ENCODE data around the gene MAP4K5. TPM values are rescaled to one million over a fixed set of nuclear protein-coding genes. Genes with fewer than 3 reads are reported as not detected.

Gene MAP4K5
- polyA plus RNA-seq, 3 donors, result 5.0 to 9.1 (median 7.7) TPM

GRCh38 chr14:50375760-50376159 is 156.6 kb downstream of the MAP4K5 start:
- Mint-ChIP-seq H3K27me3 (ENCODE audit: low read depth in 3 of 3) (peaks cover 0 to 5% (median 2%) of the 10 kb centered on the region in 3 donors), H3K4me3 (no peak overlapping the region), H3K4me1 (peaks cover 7% of the 10 kb centered on the region), H3K27ac (no peak overlapping the region), H3K9me3 (peaks cover 0 to 1% (median 0%) of the 10 kb centered on the region in 7 donors), H3K36me3 (no peaks in the 10 kb centered on the region)
- no peak for DNase-seq
- H3K79me2 ChIP-seq (ENCODE audit: insufficient read depth, low read length), result no peaks in the 10 kb centered on the region
- H3K4me3 ChIP-seq (replicated peaks in 1 of 3; ENCODE audit: low read depth in 2 of 3, low read length in 3 of 3), result no peak overlapping the region
- no peaks in the 10 kb centered on the region for H3K4me1 ChIP-seq (ENCODE audit: control insufficient read depth in 1 of 2, insufficient read depth in 2 of 2, low read length in 2 of 2)
- WGBS (ENCODE audit: insufficient coverage), result no CpG with 5 or more reads among the region's 5 CpGs
- no peaks in the 10 kb centered on the region for H3K9me3 ChIP-seq (replicated peaks in 1 of 2; ENCODE audit: control insufficient read depth in 1 of 2, insufficient read depth in 1 of 2, low read length in 2 of 2)
- no peak overlapping the region for H3K4me2 ChIP-seq (replicated peaks; ENCODE audit: extremely low read depth, low read length, poor library complexity, severe bottlenecking)
- H2AFZ ChIP-seq (ENCODE audit: insufficient read depth, low read depth, low read length, poor library complexity, severe bottlenecking), result no peak overlapping the region
- no peak for TF ChIP-seq CTCF (IDR thresholded peaks at IDR 0.05)
- H3K36me3 ChIP-seq (replicated peaks in 1 of 2; ENCODE audit: control insufficient read depth in 1 of 2, insufficient read depth in 2 of 2, low read length in 2 of 2), result no peaks in the 10 kb centered on the region
- intact Hi-C loops (cut with micrococcal nuclease), result no loop called here
- H3K27me3 ChIP-seq (ENCODE audit: control insufficient read depth in 2 of 2, insufficient read depth in 2 of 2, low read length in 2 of 2), result no peaks in the 10 kb centered on the region
- no peak overlapping the region for H3K27ac ChIP-seq (ENCODE audit: low read depth in 1 of 2, low read length in 2 of 2)
- no peak overlapping the region for H3K9ac ChIP-seq (ENCODE audit: insufficient read depth, low read length, poor library complexity, severe bottlenecking)
- H4K20me1 ChIP-seq (ENCODE audit: insufficient read depth, low read length), result no peaks in the 10 kb centered on the region

GRCh38 chr14:50373959-50374358 is 158.4 kb downstream of the MAP4K5 start:
- no peaks in the 10 kb centered on the region for H3K27me3 ChIP-seq (ENCODE audit: control insufficient read depth in 2 of 2, insufficient read depth in 2 of 2, low read length in 2 of 2)
- no peaks in the 10 kb centered on the region for H3K9me3 ChIP-seq (replicated peaks in 1 of 2; ENCODE audit: control insufficient read depth in 1 of 2, insufficient read depth in 1 of 2, low read length in 2 of 2)
- no peaks in the 10 kb centered on the region for H3K36me3 ChIP-seq (replicated peaks in 1 of 2; ENCODE audit: control insufficient read depth in 1 of 2, insufficient read depth in 2 of 2, low read length in 2 of 2)
- intact Hi-C loops (cut with micrococcal nuclease), result no loop called here
- H3K9ac ChIP-seq (ENCODE audit: insufficient read depth, low read length, poor library complexity, severe bottlenecking), result no peak overlapping the region
- WGBS (ENCODE audit: insufficient coverage), result no CpG with 5 or more reads among the region's 3 CpGs
- H3K27ac ChIP-seq (ENCODE audit: low read depth in 1 of 2, low read length in 2 of 2), result no peak overlapping the region
- Mint-ChIP-seq H3K4me3 (no peak overlapping the region), H3K9me3 (peaks cover 0 to 5% (median 0%) of the 10 kb centered on the region in 7 donors), H3K4me1 (peaks cover 7% of the 10 kb centered on the region), H3K27ac (no peak overlapping the region), H3K36me3 (no peaks in the 10 kb centered on the region), H3K27me3 (ENCODE audit: low read depth in 3 of 3) (peaks cover 0 to 6% (median 2%) of the 10 kb centered on the region in 3 donors)
- H3K4me3 ChIP-seq (replicated peaks in 1 of 3; ENCODE audit: low read depth in 2 of 3, low read length in 3 of 3), result no peak overlapping the region
- no peak for DNase-seq
- H3K4me1 ChIP-seq (ENCODE audit: control insufficient read depth in 1 of 2, insufficient read depth in 2 of 2, low read length in 2 of 2), result no peaks in the 10 kb centered on the region
- no peaks in the 10 kb centered on the region for H4K20me1 ChIP-seq (ENCODE audit: insufficient read depth, low read length)
- H2AFZ ChIP-seq (ENCODE audit: insufficient read depth, low read depth, low read length, poor library complexity, severe bottlenecking), result no peak overlapping the region
- no peaks in the 10 kb centered on the region for H3K79me2 ChIP-seq (ENCODE audit: insufficient read depth, low read length)
- H3K4me2 ChIP-seq (replicated peaks; ENCODE audit: extremely low read depth, low read length, poor library complexity, severe bottlenecking), result no peak overlapping the region
- TF ChIP-seq CTCF (IDR thresholded peaks at IDR 0.05), result no peak

All from CD14-positive monocyte (primary cell).